WTC11 (cell line): ENCODE data around the gene S100P.

ENCODE experiments used
- CTCF ChIP-seq: fragments of 200-600 bp; IDR thresholded peaks from 2 replicates; pipeline ENCODE4 v1.8.0; 2022; ENCODE audit warnings: antibody characterized with exemption
- E2F1 ChIP-seq: sonication (generic); formaldehyde crosslinking; IDR thresholded peaks from 2 replicates; pipeline ENCODE4 v1.8.0; 2022; ENCODE audit warnings: mild to moderate bottlenecking, missing genetic modification reagents
- MAX ChIP-seq: sonication (generic); formaldehyde crosslinking; IDR thresholded peaks from 2 replicates; pipeline ENCODE4 v1.8.0; 2022; ENCODE audit warnings: mild to moderate bottlenecking, missing genetic modification reagents
- NFYB ChIP-seq: sonication (generic); formaldehyde crosslinking; conservative IDR thresholded peaks from 2 replicates; pipeline ENCODE4 v1.8.0; 2022; ENCODE audit warnings: low read depth, missing genetic modification reagents
- TCF7 ChIP-seq: sonication (generic); formaldehyde crosslinking; IDR thresholded peaks from 2 replicates; pipeline ENCODE4 v1.8.0; 2022; ENCODE audit warnings: mild to moderate bottlenecking, low read depth, missing genetic modification reagents, moderate library complexity
- USF1 ChIP-seq: sonication (generic); formaldehyde crosslinking; IDR thresholded peaks from 2 replicates; pipeline ENCODE4 v1.8.0; 2022; ENCODE audit warnings: mild to moderate bottlenecking, missing genetic modification reagents
- ZBTB43 ChIP-seq: sonication (generic); formaldehyde crosslinking; IDR thresholded peaks from 2 replicates; pipeline ENCODE4 v1.8.1; 2023; ENCODE audit warnings: mild to moderate bottlenecking, missing genetic modification reagents

GRCh38 chr4:6686104-6686787, 7.4 kb upstream of the S100P start:
- TF ChIP-seq CTCF (no peak), ZBTB43 (no peak), TCF7 (CRISPR knock-in tag) (no peak), E2F1 (CRISPR knock-in tag) (no peak), MAX (CRISPR knock-in tag) (no peak), USF1 (CRISPR knock-in tag) (no peak), NFYB (CRISPR knock-in tag) (no peak)
